H9 (cell line): ENCODE results near the gene TIPRL. TPM values are rescaled to one million over a fixed set of nuclear protein-coding genes. Genes with fewer than 3 reads are reported as not detected.

Experiments used
- DNase-seq: peaks from one replicate; pipeline ENCODE4 v3.0.0-alpha.2; 2017
- H2AFZ ChIP-seq: one replicate; pipeline ENCODE4 v1.6.1; 2013; ENCODE audit warnings: mild to moderate bottlenecking, low read length, control low read depth, moderate library complexity
- H2AK5ac ChIP-seq: 2 replicates; pipeline ENCODE4 v1.6.1; 2013; ENCODE audit warnings: low read length, control low read depth, mixed read lengths; ENCODE audit not compliant: insufficient read length
- H2BK120ac ChIP-seq: one replicate; pipeline ENCODE4 v1.6.1; 2013; ENCODE audit warnings: low read depth, mild to moderate bottlenecking, low read length, control low read depth, inconsistent platforms; ENCODE audit not compliant: poor library complexity, severe bottlenecking
- H2BK12ac ChIP-seq: 2 replicates; pipeline ENCODE4 v1.6.1; 2013; ENCODE audit warnings: low read length, control low read depth, mixed read lengths, low read depth; ENCODE audit not compliant: insufficient read length
- H2BK15ac ChIP-seq: 2 replicates; pipeline ENCODE4 v1.6.1; 2013; ENCODE audit warnings: low read depth, low read length, control low read depth
- H2BK20ac ChIP-seq: one replicate; pipeline ENCODE4 v1.6.1; 2013; ENCODE audit warnings: low read depth, mild to moderate bottlenecking, low read length, control low read depth, inconsistent platforms; ENCODE audit not compliant: poor library complexity, severe bottlenecking
- H2BK5ac ChIP-seq: 2 replicates; pipeline ENCODE4 v1.6.1; 2013; ENCODE audit warnings: low read length, control low read depth, mixed read lengths; ENCODE audit not compliant: insufficient read length
- H3K14ac ChIP-seq: 2 replicates; pipeline ENCODE4 v1.6.1; 2013; ENCODE audit warnings: low read length, control low read depth; ENCODE audit not compliant: insufficient read depth
- H3K18ac ChIP-seq: 2 replicates; pipeline ENCODE4 v1.6.1; 2013; ENCODE audit warnings: low read depth, mild to moderate bottlenecking, mixed read lengths, low read length, control low read depth; ENCODE audit not compliant: insufficient read length
- H3K23ac ChIP-seq: 2 replicates; pipeline ENCODE4 v1.6.1; 2013; ENCODE audit warnings: low read length, control low read depth, mixed read lengths, low read depth; ENCODE audit not compliant: insufficient read length
- H3K23me2 ChIP-seq: 2 replicates; pipeline ENCODE4 v1.6.1; 2013; ENCODE audit warnings: low read depth, mild to moderate bottlenecking, mixed read lengths, low read length, control low read depth; ENCODE audit not compliant: insufficient read length, poor library complexity, severe bottlenecking
- H3K27ac ChIP-seq: 2 replicates; pipeline ENCODE4 v1.5.1; 2013; ENCODE audit warnings: low read length, control low read depth, mixed read lengths, low read depth; ENCODE audit not compliant: insufficient read length
- H3K27me3 ChIP-seq: 2 replicates; pipeline ENCODE4 v1.6.1; 2013; ENCODE audit warnings: low read length, control low read depth, inconsistent platforms; ENCODE audit not compliant: insufficient read depth
- H3K4ac ChIP-seq: 2 replicates; pipeline ENCODE4 v1.6.1; 2013; ENCODE audit warnings: low read depth, mild to moderate bottlenecking, control low read depth, inconsistent platforms, low read length, moderate library complexity
- H3K4me1 ChIP-seq: 2 replicates; pipeline ENCODE4 v1.6.1; 2013; ENCODE audit warnings: low read length, control low read depth, inconsistent platforms; ENCODE audit not compliant: insufficient read depth
- H3K4me2 ChIP-seq: 2 replicates; pipeline ENCODE4 v1.6.1; 2013; ENCODE audit warnings: low read length, control low read depth, mixed read lengths; ENCODE audit not compliant: insufficient read length, insufficient read depth
- H3K56ac ChIP-seq: 2 replicates; pipeline ENCODE4 v1.6.1; 2013; ENCODE audit warnings: low read depth, mild to moderate bottlenecking, mixed read lengths, low read length, control low read depth; ENCODE audit not compliant: insufficient read length
- H3K79me1 ChIP-seq: 2 replicates; pipeline ENCODE4 v1.6.1; 2013; ENCODE audit warnings: low read depth, mild to moderate bottlenecking, moderate library complexity, low read length, control low read depth, inconsistent platforms; ENCODE audit not compliant: insufficient read depth, poor library complexity, severe bottlenecking
- H3K79me2 ChIP-seq: 2 replicates; pipeline ENCODE4 v1.6.1; 2013; ENCODE audit warnings: low read length, control low read depth, inconsistent platforms; ENCODE audit not compliant: insufficient read depth
- H3K9ac ChIP-seq: 2 replicates; pipeline ENCODE4 v1.6.1; 2013; ENCODE audit warnings: low read length, control low read depth, mixed read lengths; ENCODE audit not compliant: insufficient read length; ENCODE audit errors: extremely low read depth
- H3K9me3 ChIP-seq: one replicate; pipeline ENCODE4 v1.6.1; 2013; ENCODE audit warnings: low read depth, low read length, inconsistent platforms; ENCODE audit not compliant: control insufficient read depth
- H3T11ph ChIP-seq: one replicate; pipeline ENCODE4 v1.6.1; 2013; ENCODE audit warnings: mild to moderate bottlenecking, low read length, control low read depth, inconsistent platforms
- H4K20me1 ChIP-seq: one replicate; pipeline ENCODE4 v1.6.1; 2013; ENCODE audit not compliant: control insufficient read depth, insufficient read length, insufficient read depth
- H4K5ac ChIP-seq: 2 replicates; pipeline ENCODE4 v1.6.1; 2013; ENCODE audit warnings: low read depth, mild to moderate bottlenecking, mixed read lengths, low read length, control low read depth; ENCODE audit not compliant: insufficient read length
- H4K8ac ChIP-seq: replicated peaks from 2 replicates; pipeline ENCODE4 v1.6.1; 2013; ENCODE audit warnings: low read length, control low read depth, mixed read lengths, low read depth; ENCODE audit not compliant: insufficient read length
- H4K91ac ChIP-seq: 2 replicates; pipeline ENCODE4 v1.6.1; 2013; ENCODE audit warnings: low read depth, mild to moderate bottlenecking, moderate library complexity, mixed read lengths, low read length, control low read depth; ENCODE audit not compliant: insufficient read length
- H3K27ac Mint-ChIP-seq, 3 experiments: 2 replicates in 2 of 3; 3 replicates in 1 of 3; pipeline ENCODE4 v1.8.0; 2020 to 2021; ENCODE audit warnings: mixed read lengths in 3 of 3, mild to moderate bottlenecking in 1 of 3, moderate library complexity in 1 of 3
- H3K27me3 Mint-ChIP-seq: 2 replicates; pipeline ENCODE4 v1.8.0; 2021; ENCODE audit warnings: low read depth, mild to moderate bottlenecking, moderate library complexity, mixed read lengths
- H3K36me3 Mint-ChIP-seq, 3 experiments: 2 replicates in 2 of 3; 3 replicates in 1 of 3; pipeline ENCODE4 v1.8.0; 2020 to 2021; ENCODE audit warnings: low read depth in 3 of 3, mixed read lengths in 3 of 3; ENCODE audit not compliant: insufficient read depth in 1 of 3
- H3K4me1 Mint-ChIP-seq, 2 experiments: 2 replicates each; pipeline ENCODE4 v1.8.0; 2020; ENCODE audit warnings: mixed read lengths in 2 of 2
- H3K4me3 Mint-ChIP-seq, 2 experiments: 2 replicates in 1 of 2; 3 replicates in 1 of 2; pipeline ENCODE4 v1.8.0; 2020 to 2021; ENCODE audit warnings: mild to moderate bottlenecking in 2 of 2, mixed read lengths in 2 of 2, moderate library complexity in 1 of 2
- H3K9me3 Mint-ChIP-seq, 2 experiments: 2 replicates in 1 of 2; 3 replicates in 1 of 2; pipeline ENCODE4 v1.8.0; 2020; ENCODE audit warnings: mild to moderate bottlenecking in 2 of 2, mixed read lengths in 2 of 2, moderate library complexity in 1 of 2
- total RNA-seq: library from RNA; stranded (reverse); gene quantifications from 2 replicates; pipeline ENCODE4 v1.2.1, GENCODE V29; 2021
- TF ChIP-seq, protein P1 (sequence below): fragments of 200-600 bp; sonication (generic); conservative IDR thresholded peaks from 3 replicates; pipeline ENCODE4 v1.8.0; 2021; ENCODE audit warnings: antibody characterized with exemption, mild to moderate bottlenecking

The TIPRL gene
- total RNA-seq, 1 experiment from 2014 or later = 24.4 TPM

DNA sequence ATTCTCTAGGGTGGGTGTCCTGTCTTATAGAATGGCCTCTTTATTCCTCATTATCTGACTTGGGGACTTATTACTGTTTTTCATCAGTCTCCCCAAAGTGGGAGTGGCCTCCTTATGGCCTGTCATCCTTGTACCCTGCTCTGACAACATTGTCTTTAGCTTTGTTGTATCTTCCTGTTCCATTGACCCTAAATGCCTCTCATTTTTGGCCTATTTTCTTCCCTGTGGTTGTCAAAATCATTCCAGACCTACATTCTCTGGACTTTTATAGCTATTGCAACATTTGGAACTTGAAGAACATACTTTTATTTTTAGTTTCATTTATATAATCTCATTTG, 56.8 kb downstream of the TIPRL start:
- Mint-ChIP-seq H3K9me3 (no peaks in the 10 kb centered on the region), H3K4me3 (no peak overlapping the region), H3K27ac (no peak overlapping the region), H3K27me3 (no peaks in the 10 kb centered on the region), H3K4me1 (no peaks in the 10 kb centered on the region), H3K36me3 (peaks cover 8 to 53% (median 43%) of the 10 kb centered on the region in 3 experiments)
- Histone ChIP-seq H3K23ac (no peak overlapping the region), H2BK5ac (no peak overlapping the region), H3K4ac (no peak overlapping the region), H3K9ac (no peak overlapping the region), H2BK20ac (no peak overlapping the region), H3K79me2 (no peaks in the 10 kb centered on the region), H2BK120ac (no peak overlapping the region), H3K23me2 (no peaks in the 10 kb centered on the region), H3K4me2 (no peak overlapping the region), H3K27me3 (no peaks in the 10 kb centered on the region), H3K56ac (no peak overlapping the region), H4K8ac (no peak overlapping the region), H2AK5ac (no peak overlapping the region), H2BK12ac (no peak overlapping the region), H3T11ph (no peak overlapping the region), H4K20me1 (no peaks in the 10 kb centered on the region), H3K4me1 (no peaks in the 10 kb centered on the region), H3K27ac (no peak overlapping the region), H4K5ac (no peak overlapping the region), H3K18ac (no peak overlapping the region), H3K14ac (no peak overlapping the region), H2BK15ac (no peak overlapping the region), H2AFZ (no peak overlapping the region), H3K9me3 (no peaks in the 10 kb centered on the region), H3K79me1 (no peaks in the 10 kb centered on the region), H4K91ac (no peak overlapping the region)
- TF ChIP-seq, protein P1, sequence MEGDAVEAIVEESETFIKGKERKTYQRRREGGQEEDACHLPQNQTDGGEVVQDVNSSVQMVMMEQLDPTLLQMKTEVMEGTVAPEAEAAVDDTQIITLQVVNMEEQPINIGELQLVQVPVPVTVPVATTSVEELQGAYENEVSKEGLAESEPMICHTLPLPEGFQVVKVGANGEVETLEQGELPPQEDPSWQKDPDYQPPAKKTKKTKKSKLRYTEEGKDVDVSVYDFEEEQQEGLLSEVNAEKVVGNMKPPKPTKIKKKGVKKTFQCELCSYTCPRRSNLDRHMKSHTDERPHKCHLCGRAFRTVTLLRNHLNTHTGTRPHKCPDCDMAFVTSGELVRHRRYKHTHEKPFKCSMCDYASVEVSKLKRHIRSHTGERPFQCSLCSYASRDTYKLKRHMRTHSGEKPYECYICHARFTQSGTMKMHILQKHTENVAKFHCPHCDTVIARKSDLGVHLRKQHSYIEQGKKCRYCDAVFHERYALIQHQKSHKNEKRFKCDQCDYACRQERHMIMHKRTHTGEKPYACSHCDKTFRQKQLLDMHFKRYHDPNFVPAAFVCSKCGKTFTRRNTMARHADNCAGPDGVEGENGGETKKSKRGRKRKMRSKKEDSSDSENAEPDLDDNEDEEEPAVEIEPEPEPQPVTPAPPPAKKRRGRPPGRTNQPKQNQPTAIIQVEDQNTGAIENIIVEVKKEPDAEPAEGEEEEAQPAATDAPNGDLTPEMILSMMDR = no peak; the same call in 2 of the 3 replicates
- DNase-seq = no peak
